AG04450 (cell line): Measurements from ENCODE around the gene LRRC8C. TPM values are rescaled to one million over a fixed set of nuclear protein-coding genes. Genes with fewer than 3 reads are reported as not detected.

Experiments
- CTCF ChIA-PET: fragments of 300-600, 350-600 bp; formaldehyde crosslinking; extraction: SDS; loops from one replicate; lab custom pipeline; 2022; ENCODE audit warnings: antibody characterized with exemption, inconsistent platforms; lab: Charles Lee
- POLR2A ChIA-PET: fragments of 350-600 bp; formaldehyde crosslinking; extraction: SDS; loops from one replicate; lab custom pipeline; 2021; ENCODE audit warnings: antibody characterized with exemption, inconsistent platforms; lab: Yijun Ruan, JAX
- DNase-seq: peaks from one replicate; pipeline ENCODE4 v3.0.0-alpha.2; 2011; ENCODE audit warnings: low read depth, low spot score
- H3K27ac ChIP-seq: one replicate; pipeline ENCODE4 v1.5.1; 2012; ENCODE audit warnings: low read depth, low read length, control low read depth
- H3K27me3 ChIP-seq: one replicate; pipeline ENCODE4 v1.6.0; 2012; ENCODE audit warnings: low read length; ENCODE audit not compliant: control insufficient read depth, insufficient read depth
- H3K4me3 ChIP-seq: 2 replicates; pipeline ENCODE4 v1.5.1; 2011; ENCODE audit warnings: mild to moderate bottlenecking, low read depth, low read length, control low read depth
- H3K9me3 ChIP-seq: 2 replicates; pipeline ENCODE4 v1.5.1; 2012; ENCODE audit warnings: low read length; ENCODE audit not compliant: control insufficient read depth, insufficient read depth
- polyA plus RNA-seq: library from polyadenylated mRNA; depleted of rRNA; stranded (reverse); fragments of >200 nt; gene quantifications from 2 replicates; pipeline ENCODE4 v1.2.3, GENCODE V29; 2011
- TF ChIP-seq, protein P1 (sequence below): IDR thresholded peaks from 2 replicates; pipeline ENCODE4 v1.5.1; 2011; ENCODE audit warnings: low read depth, low read length, control low read depth, inconsistent platforms

Gene LRRC8C
- polyA plus RNA-seq, 1 experiment: 19.4 TPM

DNA sequence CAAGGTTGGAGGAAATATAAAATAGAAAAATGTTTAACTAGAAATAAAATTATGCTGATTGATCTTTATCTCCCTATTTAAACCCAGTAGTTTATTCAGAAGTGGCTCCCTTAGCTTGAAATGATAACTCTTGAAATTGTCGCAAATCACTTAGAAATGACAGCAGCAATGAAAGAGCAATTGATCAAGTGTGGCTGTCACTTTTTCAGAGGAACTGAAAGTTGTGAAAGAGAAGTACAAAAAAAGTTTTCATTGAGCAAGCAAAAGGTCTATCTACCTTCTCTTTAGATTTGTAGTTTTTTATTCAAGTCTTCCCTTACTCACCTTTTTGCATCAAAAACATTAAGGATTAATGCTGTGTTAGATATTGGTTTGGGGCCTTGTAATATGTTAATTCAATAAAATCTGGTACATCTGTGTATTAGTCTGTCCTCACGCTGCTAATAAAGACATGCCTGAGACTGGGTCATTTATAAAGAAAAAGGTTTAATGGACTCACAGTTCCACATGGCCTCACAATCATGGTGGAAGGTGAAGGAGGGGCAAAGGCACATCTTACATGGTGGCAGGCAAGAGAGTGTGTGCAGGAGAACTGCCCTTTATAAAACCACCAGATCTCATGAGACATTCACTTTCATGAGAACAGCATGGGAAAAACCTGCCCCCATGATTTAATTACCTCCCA, 48.3 kb downstream of the LRRC8C start:
- Histone ChIP-seq H3K4me3 (no peak overlapping the region), H3K27ac (no peak overlapping the region), H3K9me3 (peaks cover 3% of the 10 kb centered on the region), H3K27me3 (no peaks in the 10 kb centered on the region)
- ChIA-PET POLR2A (no interaction called here), CTCF (no interaction called here)
- TF ChIP-seq, protein P1, sequence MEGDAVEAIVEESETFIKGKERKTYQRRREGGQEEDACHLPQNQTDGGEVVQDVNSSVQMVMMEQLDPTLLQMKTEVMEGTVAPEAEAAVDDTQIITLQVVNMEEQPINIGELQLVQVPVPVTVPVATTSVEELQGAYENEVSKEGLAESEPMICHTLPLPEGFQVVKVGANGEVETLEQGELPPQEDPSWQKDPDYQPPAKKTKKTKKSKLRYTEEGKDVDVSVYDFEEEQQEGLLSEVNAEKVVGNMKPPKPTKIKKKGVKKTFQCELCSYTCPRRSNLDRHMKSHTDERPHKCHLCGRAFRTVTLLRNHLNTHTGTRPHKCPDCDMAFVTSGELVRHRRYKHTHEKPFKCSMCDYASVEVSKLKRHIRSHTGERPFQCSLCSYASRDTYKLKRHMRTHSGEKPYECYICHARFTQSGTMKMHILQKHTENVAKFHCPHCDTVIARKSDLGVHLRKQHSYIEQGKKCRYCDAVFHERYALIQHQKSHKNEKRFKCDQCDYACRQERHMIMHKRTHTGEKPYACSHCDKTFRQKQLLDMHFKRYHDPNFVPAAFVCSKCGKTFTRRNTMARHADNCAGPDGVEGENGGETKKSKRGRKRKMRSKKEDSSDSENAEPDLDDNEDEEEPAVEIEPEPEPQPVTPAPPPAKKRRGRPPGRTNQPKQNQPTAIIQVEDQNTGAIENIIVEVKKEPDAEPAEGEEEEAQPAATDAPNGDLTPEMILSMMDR: no peak
- DNase-seq: no peak

DNA sequence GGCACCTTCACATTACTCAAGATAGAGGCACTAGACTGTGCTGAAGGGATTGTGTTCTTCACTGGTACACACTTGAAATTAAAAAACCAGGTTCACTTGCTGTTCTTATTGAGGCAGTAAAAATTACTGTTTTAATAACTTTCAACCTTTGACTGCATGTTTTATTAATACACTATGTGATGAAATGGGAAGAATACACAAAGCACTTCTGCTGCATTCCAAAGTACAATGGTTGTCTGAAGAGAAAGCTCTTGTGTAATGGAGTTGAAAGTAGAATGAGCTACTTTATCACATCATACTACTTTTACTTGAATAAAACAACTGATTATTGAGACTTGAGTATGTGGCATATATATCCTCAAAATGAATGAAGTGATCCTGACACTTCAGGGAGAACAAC, 49.7 kb downstream of the LRRC8C start:
- H3K4me3 ChIP-seq: no peak overlapping the region
- no peaks in the 10 kb centered on the region for H3K27me3 ChIP-seq
- POLR2A ChIA-PET: interaction anchor here (1.4 kb wide), 1 partner anchor 10 kb away, joined by 4 read pairs; no protein-coding TSS in a partner anchor
- CTCF ChIA-PET: no interaction called here
- DNase-seq: no peak
- TF ChIP-seq, protein P1: no peak
- no peak overlapping the region for H3K27ac ChIP-seq
- peaks cover 3% of the 10 kb centered on the region for H3K9me3 ChIP-seq

DNA sequence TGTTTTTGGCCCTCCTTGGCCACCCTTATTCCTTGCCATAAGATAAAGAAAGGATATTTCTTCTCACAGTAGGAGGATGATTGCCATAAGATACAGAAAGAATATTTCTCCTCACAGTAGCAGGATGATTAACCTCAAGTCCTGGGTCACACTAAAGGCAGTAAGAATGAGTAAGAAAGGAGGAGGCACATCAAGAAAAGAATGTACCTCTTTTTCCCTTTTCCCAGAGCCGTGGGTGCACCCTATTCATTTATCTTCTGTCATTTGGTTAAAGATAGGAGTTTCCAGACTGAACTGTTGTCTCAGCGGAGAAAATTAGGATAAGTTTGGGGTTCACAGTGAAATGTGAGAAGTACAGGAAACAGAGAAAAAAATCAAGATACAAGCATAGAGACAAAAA, 52.5 kb downstream of the LRRC8C start:
- TF ChIP-seq, protein P1: no peak
- H3K27me3 ChIP-seq: no peaks in the 10 kb centered on the region
- peaks cover 3% of the 10 kb centered on the region for H3K9me3 ChIP-seq
- POLR2A ChIA-PET: no interaction called here
- CTCF ChIA-PET: no interaction called here
- no peak for DNase-seq
- H3K4me3 ChIP-seq: no peak overlapping the region
- H3K27ac ChIP-seq: no peak overlapping the region

DNA sequence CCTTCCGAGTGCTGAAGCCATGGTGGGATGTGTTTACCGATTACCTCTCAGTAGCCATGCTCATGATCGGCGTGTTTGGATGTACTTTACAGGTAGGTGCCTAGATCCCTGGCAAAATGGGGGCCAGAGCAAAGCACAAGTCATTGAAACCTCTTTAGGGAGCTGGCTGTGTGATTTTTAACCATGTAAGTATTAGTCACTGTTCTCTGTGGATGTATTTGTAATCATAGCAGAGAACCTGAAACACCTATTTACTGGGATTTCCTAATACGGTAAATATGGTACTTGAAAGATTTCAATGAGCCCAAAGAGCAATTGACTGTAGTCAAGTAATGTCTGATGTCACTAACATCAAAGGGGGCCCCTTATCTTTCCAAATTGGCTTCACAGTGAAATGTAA, 53.6 kb downstream of the LRRC8C start:
- CTCF ChIA-PET: interaction anchor here (0.5 to 0.7 kb wide), 3 partner anchors 12 to 43 kb away, joined by 3 to 5 read pairs (median 4); no protein-coding TSS in a partner anchor
- TF ChIP-seq, protein P1: no peak
- Histone ChIP-seq H3K27me3 (no peaks in the 10 kb centered on the region), H3K4me3 (no peak overlapping the region), H3K9me3 (peaks cover 2% of the 10 kb centered on the region), H3K27ac (no peak overlapping the region)
- DNase-seq: no peak
- POLR2A ChIA-PET: no interaction called here

DNA sequence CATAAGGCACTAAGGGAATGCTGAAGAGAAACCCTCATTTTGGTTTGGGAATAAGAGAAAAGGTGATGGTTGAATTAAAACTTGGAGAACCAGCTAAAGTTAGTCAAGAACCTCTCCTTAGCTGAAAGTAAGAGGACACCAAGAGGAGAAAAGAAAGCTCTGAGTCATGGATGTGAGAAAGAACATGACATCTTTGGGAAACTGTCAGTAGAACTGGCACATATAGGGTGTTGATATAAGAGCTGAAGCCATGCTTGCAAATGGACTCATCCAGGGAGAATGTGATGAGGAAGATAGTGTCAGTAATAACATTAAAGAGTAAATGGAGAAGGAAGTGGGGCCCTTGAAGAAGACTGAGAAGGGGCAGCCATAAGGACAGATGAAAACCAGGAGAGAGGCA, 54.3 kb downstream of the LRRC8C start:
- Histone ChIP-seq H3K27me3 (no peaks in the 10 kb centered on the region), H3K4me3 (no peak overlapping the region), H3K9me3 (no peaks in the 10 kb centered on the region), H3K27ac (no peak overlapping the region)
- no peak for DNase-seq
- CTCF ChIA-PET: interaction anchor here (0.7 kb wide), 1 partner anchor 76 kb away, joined by 4 read pairs; no protein-coding TSS in a partner anchor
- POLR2A ChIA-PET: no interaction called here
- TF ChIP-seq, protein P1: no peak
